ENCODE results near the gene PTPRT.

- no peak for TF ChIP-seq CTCF (IDR thresholded peaks at IDR 0.05)
- no peak for TF ChIP-seq EP300 (IDR thresholded peaks at IDR 0.05)
- no peak for TF ChIP-seq POLR2A (IDR thresholded peaks at IDR 0.05)
Observed at GRCh38 chr20:42432496-42433334, 757.0 kb downstream of the PTPRT start.
